Mesodermal cell (in vitro differentiated cells): ENCODE data around the gene MPPED1.

Experiments used
- H3K27ac ChIP-seq: 2 replicates; pipeline ENCODE4 v1.7.0; 2013; ENCODE audit warnings: mild to moderate bottlenecking, low read depth, low read length, moderate library complexity; ENCODE audit not compliant: severe bottlenecking
- H3K36me3 ChIP-seq: 2 replicates; pipeline ENCODE4 v1.7.1; 2013; ENCODE audit warnings: mild to moderate bottlenecking, low read length, moderate library complexity; ENCODE audit not compliant: control insufficient read depth, insufficient read depth
- H3K4me1 ChIP-seq: one replicate; pipeline ENCODE4 v1.7.1; 2013; ENCODE audit warnings: mild to moderate bottlenecking, low read length; ENCODE audit not compliant: insufficient read depth, control insufficient read depth, poor library complexity, severe bottlenecking
- H3K4me3 ChIP-seq: 2 replicates; pipeline ENCODE4 v1.7.0; 2013; ENCODE audit warnings: low read length, control low read depth, mild to moderate bottlenecking; ENCODE audit not compliant: insufficient read depth, poor library complexity, severe bottlenecking; ENCODE audit errors: extremely low read depth
- H3K9me3 ChIP-seq: 2 replicates; pipeline ENCODE4 v1.7.1; 2013; ENCODE audit warnings: mild to moderate bottlenecking, low read length, moderate library complexity; ENCODE audit not compliant: control insufficient read depth
- WGBS, 2 experiments: methylation state at CpG; one replicate each; pipeline ENCODE4 v1.1.5; 2013; ENCODE audit warnings: missing lambda C conversion rate in 2 of 2; ENCODE audit not compliant: insufficient coverage in 2 of 2; 5-methylcytosine and 5-hydroxymethylcytosine counted together

MPPED1 gene

DNA sequence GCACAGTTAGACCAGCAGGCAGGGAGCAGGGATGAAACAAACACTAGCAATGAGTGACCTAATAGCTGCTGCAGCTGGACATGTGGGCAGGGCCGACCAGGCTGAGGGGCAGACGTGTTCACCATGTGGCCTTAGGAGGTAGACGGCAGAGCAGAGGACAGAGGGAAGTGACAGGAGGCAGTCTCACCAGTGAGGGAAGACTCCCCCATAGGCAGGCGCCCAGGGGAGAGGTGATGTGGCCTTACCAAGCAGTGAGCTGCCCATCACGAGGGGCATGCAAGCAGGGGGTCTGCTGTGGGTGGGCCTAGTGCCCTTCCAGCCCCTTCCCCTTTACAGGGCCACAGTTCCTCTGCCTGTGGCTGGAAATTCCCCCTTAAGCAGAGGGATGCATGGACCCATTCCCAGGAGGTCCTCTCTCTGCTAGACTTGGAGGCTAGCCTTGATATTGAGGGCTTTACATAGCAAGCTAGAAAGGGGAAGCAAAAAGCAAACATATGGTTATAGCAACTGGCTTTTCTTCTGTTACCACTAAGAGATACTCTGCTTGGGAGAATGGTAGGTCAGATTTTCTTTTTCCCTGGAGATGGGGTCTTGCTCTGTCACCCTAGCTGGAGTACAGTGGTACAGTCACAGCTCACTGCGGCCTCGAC, 67.6 kb downstream of the MPPED1 start:
- Histone ChIP-seq H3K9me3 (no peaks in the 10 kb centered on the region), H3K4me1 (no peaks in the 10 kb centered on the region), H3K27ac (no peak overlapping the region), H3K36me3 (no peaks in the 10 kb centered on the region), H3K4me3 (no peak overlapping the region)
- 81 to 89% methylated on average over 5 to 6 of the region's 7 CpGs for WGBS, 2 experiments

DNA sequence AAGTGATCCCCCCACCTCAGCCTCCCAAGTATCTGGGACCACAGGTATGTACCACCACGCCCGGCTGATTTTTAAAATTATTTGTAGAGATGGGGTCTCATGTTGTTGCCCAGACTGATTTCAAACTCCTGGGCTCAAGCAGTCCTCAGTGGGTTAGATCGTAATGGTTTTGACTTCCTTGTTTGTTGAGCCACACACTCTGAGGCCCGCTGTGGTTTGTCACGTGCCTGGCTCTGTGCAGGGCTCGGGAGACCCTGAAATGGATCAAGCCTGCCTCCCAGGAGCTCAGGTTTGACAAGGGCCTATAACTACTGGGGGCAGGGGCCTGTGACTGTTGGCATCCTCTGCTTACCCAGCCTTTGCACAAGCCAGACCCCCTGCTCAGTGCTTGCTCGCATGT, 68.1 kb downstream of the MPPED1 start:
- WGBS, 2 experiments = 78 to 80% methylated on average over 5 to 6 of the region's 7 CpGs
- Histone ChIP-seq H3K9me3 (no peaks in the 10 kb centered on the region), H3K4me3 (no peak overlapping the region), H3K36me3 (no peaks in the 10 kb centered on the region), H3K4me1 (no peaks in the 10 kb centered on the region), H3K27ac (no peak overlapping the region)

DNA sequence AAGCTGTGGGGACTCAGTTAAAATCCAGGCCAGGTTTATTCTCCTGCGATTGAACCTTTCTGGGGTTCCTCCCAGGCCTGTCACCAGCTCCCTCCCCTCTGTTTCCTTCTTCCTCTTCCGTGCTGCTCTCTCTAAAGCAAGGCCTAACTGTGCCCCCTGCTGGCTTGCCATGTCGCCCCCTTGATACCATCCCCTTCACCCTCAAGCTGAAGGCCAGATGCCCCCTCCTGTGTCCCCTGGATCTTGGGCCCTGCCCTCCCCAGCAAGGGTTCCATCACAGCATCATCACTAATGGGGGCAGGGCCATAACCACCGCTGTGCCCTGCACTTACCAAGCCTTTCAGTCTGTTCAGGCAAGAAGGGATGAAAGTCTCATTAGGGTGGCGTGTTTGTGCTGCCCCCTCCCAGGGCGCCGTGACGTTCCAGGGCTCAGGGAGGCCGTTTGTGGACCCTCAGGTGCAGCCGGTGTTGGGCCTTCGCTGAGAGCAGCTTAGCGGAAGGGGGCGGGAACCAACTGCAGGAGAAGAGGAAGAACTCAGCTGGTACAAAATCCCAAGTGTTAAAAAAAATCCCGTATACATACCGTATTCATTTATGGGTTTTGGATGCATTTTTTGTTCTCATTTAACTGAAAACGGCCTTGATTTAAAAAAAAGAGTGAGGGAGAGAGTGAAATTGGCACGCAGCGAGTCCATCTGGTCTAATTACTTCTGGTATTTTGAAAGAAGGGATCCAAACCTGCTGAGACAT, 69.9 kb downstream of the MPPED1 start:
- H3K4me1 ChIP-seq = no peaks in the 10 kb centered on the region
- H3K9me3 ChIP-seq = no peaks in the 10 kb centered on the region
- 57 to 59% methylated on average over 16 of the region's 18 CpGs for WGBS, 2 experiments

DNA sequence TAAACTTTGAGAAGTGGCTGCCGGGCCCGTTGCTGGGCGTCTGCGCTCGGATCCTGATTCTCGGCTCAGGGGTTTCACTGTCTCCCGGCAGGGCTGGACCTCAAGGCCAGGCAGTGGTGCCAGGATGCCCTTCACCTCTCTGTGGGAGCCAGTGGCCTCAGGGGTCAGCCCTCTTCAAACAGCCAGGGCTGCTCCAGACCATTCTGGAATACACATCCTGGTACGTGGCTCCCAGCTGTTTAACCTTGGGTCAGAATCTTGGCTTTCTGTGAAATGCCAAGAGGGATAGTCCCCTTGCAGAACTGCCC, 70.5 kb downstream of the MPPED1 start:
- Histone ChIP-seq H3K27ac (no peak overlapping the region), H3K36me3 (no peaks in the 10 kb centered on the region), H3K4me1 (no peaks in the 10 kb centered on the region), H3K4me3 (no peak overlapping the region), H3K9me3 (no peaks in the 10 kb centered on the region)
- 64 to 75% methylated on average over 8 of the region's 8 CpGs for WGBS, 2 experiments

More for the DNA sequence above, 69.9 kb downstream of the MPPED1 start:
- Histone ChIP-seq H3K36me3 (no peaks in the 10 kb centered on the region), H3K27ac (no peak overlapping the region), H3K4me3 (no peak overlapping the region)

DNA sequence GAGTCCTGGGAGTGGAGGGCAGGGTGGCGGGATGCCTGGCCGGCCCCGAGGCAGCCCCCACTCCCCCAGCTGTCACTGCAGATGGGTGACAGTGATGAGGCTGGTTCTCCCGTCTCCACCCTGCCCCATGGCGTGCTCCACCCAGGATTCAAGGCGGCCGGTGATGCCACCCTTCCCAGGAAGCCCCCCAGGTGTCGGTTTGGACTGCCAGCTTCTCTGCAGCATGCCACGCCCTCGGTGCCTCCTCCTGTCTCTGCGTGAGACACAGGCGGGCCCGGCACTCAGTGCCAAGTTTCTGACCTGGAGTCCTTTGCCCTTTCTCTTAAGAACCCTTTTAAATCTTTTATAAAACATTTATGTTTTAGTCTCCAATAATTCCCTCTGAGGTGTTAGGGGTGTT, 71.5 kb downstream of the MPPED1 start:
- no peak overlapping the region for H3K27ac ChIP-seq
- WGBS, 2 experiments = 90 to 96% methylated on average over 13 of the region's 13 CpGs
- H3K4me3 ChIP-seq = no peak overlapping the region
- no peaks in the 10 kb centered on the region for H3K9me3 ChIP-seq
- no peaks in the 10 kb centered on the region for H3K36me3 ChIP-seq
- no peaks in the 10 kb centered on the region for H3K4me1 ChIP-seq

DNA sequence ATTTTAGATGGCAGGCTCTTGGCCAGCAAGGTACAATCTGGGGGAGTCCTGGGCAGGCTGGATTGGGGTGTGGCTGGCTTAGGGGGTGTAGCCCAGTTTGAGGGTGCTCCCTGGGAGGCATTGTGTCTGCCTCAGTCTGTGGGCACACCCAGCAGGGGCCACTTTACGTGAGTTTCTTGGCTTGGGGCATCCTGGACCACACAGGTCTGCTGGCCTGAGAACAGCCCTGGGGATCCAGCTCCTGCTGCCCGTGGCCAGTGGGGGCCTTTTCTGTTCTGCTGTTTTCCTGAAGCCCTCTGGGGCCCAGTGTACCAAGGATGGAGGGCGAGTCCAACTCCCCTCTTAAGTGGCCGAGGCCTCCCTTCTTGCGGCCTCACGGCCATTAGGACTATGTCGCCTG, 71.9 kb downstream of the MPPED1 start:
- Histone ChIP-seq H3K9me3 (no peaks in the 10 kb centered on the region), H3K36me3 (no peaks in the 10 kb centered on the region), H3K4me3 (no peak overlapping the region), H3K4me1 (no peaks in the 10 kb centered on the region), H3K27ac (no peak overlapping the region)
- 83 to 84% methylated on average over 6 to 7 of the region's 7 CpGs for WGBS, 2 experiments

DNA sequence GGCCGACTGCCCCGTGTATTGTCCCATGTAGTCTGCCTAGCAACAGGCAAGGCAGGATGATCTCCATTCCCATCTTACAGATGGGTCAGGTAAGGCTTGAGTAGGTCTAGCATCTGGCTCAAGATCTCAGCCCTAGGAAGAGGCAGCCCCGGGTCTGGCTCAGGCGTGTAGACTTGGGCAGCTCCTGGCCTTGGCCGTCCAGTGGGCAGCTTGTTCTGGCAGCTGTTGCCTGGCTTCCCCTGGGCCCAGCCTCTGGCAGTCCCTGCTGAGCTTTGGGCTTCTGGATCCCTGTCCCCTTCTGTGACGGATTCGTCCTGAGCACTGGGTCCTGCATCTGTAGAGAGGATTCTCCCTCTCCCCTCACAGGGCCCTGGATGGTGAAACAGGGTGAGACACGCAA, 72.4 kb downstream of the MPPED1 start:
- Histone ChIP-seq H3K36me3 (no peaks in the 10 kb centered on the region), H3K9me3 (no peaks in the 10 kb centered on the region), H3K27ac (no peak overlapping the region), H3K4me1 (no peaks in the 10 kb centered on the region), H3K4me3 (no peak overlapping the region)
- WGBS, 2 experiments = 75 to 93% methylated on average over 5 to 6 of the region's 8 CpGs

DNA sequence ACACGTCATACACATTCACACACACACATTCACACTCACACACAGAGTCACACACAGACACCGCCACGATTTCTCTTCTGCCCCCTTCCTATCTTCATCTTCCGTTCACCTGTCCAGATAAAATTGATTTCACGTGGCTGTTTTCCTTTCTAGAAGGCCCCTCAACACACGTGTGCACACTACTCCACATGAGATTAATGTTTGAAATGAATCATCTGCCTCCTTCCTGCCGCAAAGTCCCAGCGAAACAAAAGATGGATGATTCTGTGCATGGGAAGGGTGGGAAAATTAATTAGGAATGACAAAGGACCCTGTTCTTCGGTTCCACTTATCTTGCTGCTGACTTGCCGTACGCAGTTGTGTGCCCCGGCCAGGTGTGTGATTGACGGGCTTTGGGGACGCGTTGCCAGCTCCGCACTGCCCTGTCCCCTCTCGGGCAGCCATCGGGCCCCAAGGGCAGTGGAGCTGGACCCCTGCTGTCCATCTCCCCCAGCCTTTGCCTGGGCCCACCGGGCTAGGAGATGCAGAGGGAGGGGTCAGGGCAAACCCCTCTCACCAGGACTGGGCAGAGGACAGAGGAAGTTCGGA, 73.8 kb downstream of the MPPED1 start:
- Histone ChIP-seq H3K4me1 (no peaks in the 10 kb centered on the region), H3K9me3 (no peaks in the 10 kb centered on the region), H3K4me3 (no peak overlapping the region), H3K27ac (no peak overlapping the region), H3K36me3 (no peaks in the 10 kb centered on the region)
- 83 to 86% methylated on average over 15 to 20 of the region's 20 CpGs for WGBS, 2 experiments

DNA sequence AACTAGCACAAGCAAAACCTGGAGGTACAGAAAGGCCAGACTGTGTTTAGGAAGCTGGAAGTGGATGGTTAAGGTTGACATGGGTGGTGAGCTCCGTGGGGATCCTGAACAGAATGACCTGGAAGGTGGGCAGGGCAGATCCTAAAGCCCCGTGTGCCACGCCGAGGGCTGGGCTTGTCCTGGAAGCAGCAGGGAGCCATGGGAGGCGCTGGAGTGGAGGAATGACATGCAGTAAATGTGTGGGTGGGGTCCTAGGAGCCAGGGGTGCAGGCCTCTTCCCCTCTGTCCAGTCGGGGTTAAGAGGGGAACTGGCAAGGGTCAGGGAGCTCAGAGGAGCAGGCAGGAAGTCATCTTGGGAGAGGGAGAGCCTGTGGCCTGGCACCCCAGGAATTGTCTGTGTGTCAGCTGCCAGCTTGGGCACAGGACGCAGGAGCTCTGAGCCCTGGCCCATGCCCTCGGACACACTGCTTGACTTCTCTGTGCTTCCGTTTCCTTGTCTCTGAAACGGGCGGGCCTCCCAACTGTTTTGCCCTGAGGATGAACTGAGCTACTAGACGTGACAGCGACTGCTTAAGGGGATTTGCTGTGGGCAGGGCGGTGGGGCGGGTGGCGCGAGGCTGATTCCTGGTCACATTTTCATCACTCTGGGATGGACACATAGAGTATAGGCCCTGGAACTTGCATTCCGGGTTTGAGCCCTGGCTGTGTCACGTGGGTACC, 75.7 kb downstream of the MPPED1 start:
- H3K27ac ChIP-seq = no peak overlapping the region
- no peaks in the 10 kb centered on the region for H3K4me1 ChIP-seq
- H3K4me3 ChIP-seq = no peak overlapping the region
- H3K9me3 ChIP-seq = no peaks in the 10 kb centered on the region
- no peaks in the 10 kb centered on the region for H3K36me3 ChIP-seq
- WGBS, 2 experiments = 75 to 87% methylated on average over 17 of the region's 19 CpGs

DNA sequence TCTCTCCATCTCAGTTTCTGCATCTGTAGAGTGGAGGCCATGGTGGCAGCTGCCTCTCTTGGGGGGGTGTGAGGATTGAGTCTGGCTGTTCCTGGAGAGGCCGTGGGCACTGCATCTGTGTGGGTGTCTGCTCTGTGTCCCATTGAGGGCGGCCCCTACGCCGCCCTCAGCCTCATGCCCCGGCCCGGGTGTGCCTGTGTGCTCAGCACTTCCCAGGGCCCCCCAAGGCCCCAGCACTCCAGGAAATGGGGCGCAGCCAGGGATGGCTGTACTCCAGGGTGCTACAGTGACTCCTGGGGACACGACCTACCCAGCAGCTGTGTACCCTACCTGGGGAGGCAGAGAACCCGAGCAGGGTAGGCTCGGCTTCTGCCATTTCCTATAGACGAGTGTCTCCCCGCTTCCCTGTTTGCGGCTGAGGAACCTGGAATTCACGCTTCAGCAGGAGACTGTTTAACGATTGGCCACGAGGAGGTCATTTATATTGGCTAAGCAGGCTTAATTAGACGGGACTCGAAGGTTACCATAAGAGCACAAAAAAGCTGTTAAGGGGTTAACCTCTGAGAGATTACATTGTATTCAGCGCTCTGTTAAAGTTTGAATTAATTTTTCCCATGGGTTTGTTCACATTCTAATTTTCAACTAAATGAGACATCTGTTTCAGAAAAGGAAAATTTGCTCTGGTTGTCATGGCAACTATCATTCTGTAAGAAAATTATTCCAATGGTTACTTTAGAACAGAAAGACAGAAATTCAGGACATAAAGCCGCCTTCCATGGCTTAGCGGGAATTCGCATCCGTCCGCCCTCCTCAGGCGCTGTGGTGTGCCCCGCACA, 76.4 kb downstream of the MPPED1 start:
- Histone ChIP-seq H3K4me1 (no peaks in the 10 kb centered on the region), H3K36me3 (no peaks in the 10 kb centered on the region), H3K4me3 (no peak overlapping the region), H3K9me3 (no peaks in the 10 kb centered on the region), H3K27ac (no peak overlapping the region)
- 79 to 85% methylated on average over 17 to 25 of the region's 26 CpGs for WGBS, 2 experiments
